Measurements from ENCODE around the gene MMP17. TPM values are rescaled to one million over a fixed set of nuclear protein-coding genes. Genes with fewer than 3 reads are reported as not detected.

Gene MMP17
- polyA plus RNA-seq, 1 donor from 2014 or later: 79.0 TPM

GRCh38 chr12:131803961-131804521, 24.2 kb upstream of the MMP17 start:
- no peaks in the 10 kb centered on the region for H3K79me2 ChIP-seq (replicated peaks; ENCODE audit: insufficient read depth, low read length)
- H3K9me2 ChIP-seq (ENCODE audit: insufficient read depth, low read length): no peaks in the 10 kb centered on the region
- H3K27ac ChIP-seq (ENCODE audit: low read length): no peak overlapping the region
- no peaks in the 10 kb centered on the region for H3K36me3 ChIP-seq (ENCODE audit: insufficient read depth, low read length)
- no peak overlapping the region for H2AFZ ChIP-seq (ENCODE audit: low read depth, low read length)
- H3K27me3 ChIP-seq (ENCODE audit: insufficient read depth, low read depth, low read length): no peaks in the 10 kb centered on the region
- H3F3A ChIP-seq (ENCODE audit: insufficient read depth, low read length, poor library complexity, severe bottlenecking): no peaks in the 10 kb centered on the region
- H3K9me3 ChIP-seq (ENCODE audit: low read length): no peaks in the 10 kb centered on the region
- no peak overlapping the region for H3K4me3 ChIP-seq (ENCODE audit: low read length)
- no peaks in the 10 kb centered on the region for H4K20me1 ChIP-seq (ENCODE audit: insufficient read depth)
- H3K4me2 ChIP-seq (ENCODE audit: low read length): no peak overlapping the region
- TF ChIP-seq, protein P1, sequence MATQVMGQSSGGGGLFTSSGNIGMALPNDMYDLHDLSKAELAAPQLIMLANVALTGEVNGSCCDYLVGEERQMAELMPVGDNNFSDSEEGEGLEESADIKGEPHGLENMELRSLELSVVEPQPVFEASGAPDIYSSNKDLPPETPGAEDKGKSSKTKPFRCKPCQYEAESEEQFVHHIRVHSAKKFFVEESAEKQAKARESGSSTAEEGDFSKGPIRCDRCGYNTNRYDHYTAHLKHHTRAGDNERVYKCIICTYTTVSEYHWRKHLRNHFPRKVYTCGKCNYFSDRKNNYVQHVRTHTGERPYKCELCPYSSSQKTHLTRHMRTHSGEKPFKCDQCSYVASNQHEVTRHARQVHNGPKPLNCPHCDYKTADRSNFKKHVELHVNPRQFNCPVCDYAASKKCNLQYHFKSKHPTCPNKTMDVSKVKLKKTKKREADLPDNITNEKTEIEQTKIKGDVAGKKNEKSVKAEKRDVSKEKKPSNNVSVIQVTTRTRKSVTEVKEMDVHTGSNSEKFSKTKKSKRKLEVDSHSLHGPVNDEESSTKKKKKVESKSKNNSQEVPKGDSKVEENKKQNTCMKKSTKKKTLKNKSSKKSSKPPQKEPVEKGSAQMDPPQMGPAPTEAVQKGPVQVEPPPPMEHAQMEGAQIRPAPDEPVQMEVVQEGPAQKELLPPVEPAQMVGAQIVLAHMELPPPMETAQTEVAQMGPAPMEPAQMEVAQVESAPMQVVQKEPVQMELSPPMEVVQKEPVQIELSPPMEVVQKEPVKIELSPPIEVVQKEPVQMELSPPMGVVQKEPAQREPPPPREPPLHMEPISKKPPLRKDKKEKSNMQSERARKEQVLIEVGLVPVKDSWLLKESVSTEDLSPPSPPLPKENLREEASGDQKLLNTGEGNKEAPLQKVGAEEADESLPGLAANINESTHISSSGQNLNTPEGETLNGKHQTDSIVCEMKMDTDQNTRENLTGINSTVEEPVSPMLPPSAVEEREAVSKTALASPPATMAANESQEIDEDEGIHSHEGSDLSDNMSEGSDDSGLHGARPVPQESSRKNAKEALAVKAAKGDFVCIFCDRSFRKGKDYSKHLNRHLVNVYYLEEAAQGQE (IDR thresholded peaks at IDR 0.05; ENCODE audit: borderline replicate concordance): no peak
- TF ChIP-seq EP300 (conservative IDR thresholded peaks at IDR 0.05; ENCODE audit: poor library complexity, severe bottlenecking): no peak
- no peak for TF ChIP-seq EZH2 (IDR thresholded peaks at IDR 0.05; ENCODE audit: borderline replicate concordance, insufficient read depth, low read length, poor library complexity, severe bottlenecking)
- TF ChIP-seq RAD21 (conservative IDR thresholded peaks at IDR 0.05): no peak
- TF ChIP-seq MXI1 (conservative IDR thresholded peaks at IDR 0.05; ENCODE audit: poor library complexity, severe bottlenecking): no peak
- TF ChIP-seq TAF1 (IDR thresholded peaks at IDR 0.05; ENCODE audit: low read depth): no peak
- no peak overlapping the region for H3K9ac ChIP-seq (ENCODE audit: low read length)

GRCh38 chr12:131805421-131805820, 22.8 kb upstream of the MMP17 start:
- no peak for TF ChIP-seq SMC3 (conservative IDR thresholded peaks at IDR 0.05; ENCODE audit: poor library complexity)
- no peak for TF ChIP-seq MXI1 (conservative IDR thresholded peaks at IDR 0.05; ENCODE audit: poor library complexity, severe bottlenecking)
- TF ChIP-seq POLR2AphosphoS5 (IDR thresholded peaks at IDR 0.05): no peak
- TF ChIP-seq, protein P1 (IDR thresholded peaks at IDR 0.05; ENCODE audit: borderline replicate concordance): no peak
- no peak for TF ChIP-seq TAF1 (IDR thresholded peaks at IDR 0.05; ENCODE audit: low read depth)
- no peak for TF ChIP-seq EP300 (conservative IDR thresholded peaks at IDR 0.05; ENCODE audit: poor library complexity, severe bottlenecking)
- no peak for TF ChIP-seq EZH2 (IDR thresholded peaks at IDR 0.05; ENCODE audit: borderline replicate concordance, insufficient read depth, low read length, poor library complexity, severe bottlenecking)
- TF ChIP-seq RAD21 (conservative IDR thresholded peaks at IDR 0.05): no peak
- TF ChIP-seq, protein P2, sequence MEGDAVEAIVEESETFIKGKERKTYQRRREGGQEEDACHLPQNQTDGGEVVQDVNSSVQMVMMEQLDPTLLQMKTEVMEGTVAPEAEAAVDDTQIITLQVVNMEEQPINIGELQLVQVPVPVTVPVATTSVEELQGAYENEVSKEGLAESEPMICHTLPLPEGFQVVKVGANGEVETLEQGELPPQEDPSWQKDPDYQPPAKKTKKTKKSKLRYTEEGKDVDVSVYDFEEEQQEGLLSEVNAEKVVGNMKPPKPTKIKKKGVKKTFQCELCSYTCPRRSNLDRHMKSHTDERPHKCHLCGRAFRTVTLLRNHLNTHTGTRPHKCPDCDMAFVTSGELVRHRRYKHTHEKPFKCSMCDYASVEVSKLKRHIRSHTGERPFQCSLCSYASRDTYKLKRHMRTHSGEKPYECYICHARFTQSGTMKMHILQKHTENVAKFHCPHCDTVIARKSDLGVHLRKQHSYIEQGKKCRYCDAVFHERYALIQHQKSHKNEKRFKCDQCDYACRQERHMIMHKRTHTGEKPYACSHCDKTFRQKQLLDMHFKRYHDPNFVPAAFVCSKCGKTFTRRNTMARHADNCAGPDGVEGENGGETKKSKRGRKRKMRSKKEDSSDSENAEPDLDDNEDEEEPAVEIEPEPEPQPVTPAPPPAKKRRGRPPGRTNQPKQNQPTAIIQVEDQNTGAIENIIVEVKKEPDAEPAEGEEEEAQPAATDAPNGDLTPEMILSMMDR (IDR thresholded peaks at IDR 0.05; ENCODE audit: poor library complexity, severe bottlenecking): no peak
- Histone ChIP-seq H4K20me1 (ENCODE audit: insufficient read depth) (no peaks in the 10 kb centered on the region), H3K27me3 (ENCODE audit: insufficient read depth, low read depth, low read length) (no peaks in the 10 kb centered on the region), H3K27ac (ENCODE audit: low read length) (no peak overlapping the region), H3F3A (ENCODE audit: insufficient read depth, low read length, poor library complexity, severe bottlenecking) (no peaks in the 10 kb centered on the region), H3K36me3 (ENCODE audit: insufficient read depth, low read length) (no peaks in the 10 kb centered on the region), H3K4me2 (ENCODE audit: low read length) (no peak overlapping the region), H3K4me3 (ENCODE audit: low read length) (no peak overlapping the region), H3K9me2 (ENCODE audit: insufficient read depth, low read length) (no peaks in the 10 kb centered on the region), H3K9ac (ENCODE audit: low read length) (no peak overlapping the region), H2AFZ (ENCODE audit: low read depth, low read length) (no peak overlapping the region), H3K79me2 (replicated peaks; ENCODE audit: insufficient read depth, low read length) (no peaks in the 10 kb centered on the region), H3K9me3 (ENCODE audit: low read length) (no peaks in the 10 kb centered on the region)

All from neural cell (in vitro differentiated cells).